Neutrophil (primary cell): ENCODE results near the gene CADM4.

Experiments used
- H3K27ac ChIP-seq: fragments of 200-600 bp; sonication (generic); 2 replicates; pipeline ENCODE4 v1.5.1; 2016; ENCODE audit warnings: mild to moderate bottlenecking, moderate library complexity
- H3K27me3 ChIP-seq: fragments of 200-600 bp; sonication (generic); 2 replicates; pipeline ENCODE4 v1.6.0; 2016; ENCODE audit warnings: mild to moderate bottlenecking
- H3K36me3 ChIP-seq: fragments of 200-600 bp; sonication (generic); 2 replicates; pipeline ENCODE4 v1.5.1; 2017
- H3K4me1 ChIP-seq, 2 experiments: fragments of 200-600 bp in 1 of 2; sonication (generic) in 1 of 2; 1 replicate in 1 of 2; 2 replicates in 1 of 2; pipeline versions ENCODE4 v1.5.1 to v1.6.1; 2013 to 2016; ENCODE audit warnings: low read depth in 1 of 2, low read length in 1 of 2, mild to moderate bottlenecking in 1 of 2, moderate library complexity in 1 of 2; ENCODE audit not compliant: control insufficient read depth in 1 of 2, insufficient read depth in 1 of 2
- H3K4me3 ChIP-seq, 2 experiments: fragments of 200-600 bp in 1 of 2; sonication (generic) in 1 of 2; 1 replicate in 1 of 2; 2 replicates in 1 of 2; pipeline ENCODE4 v1.5.1; 2013 to 2016; ENCODE audit warnings: low read depth in 1 of 2, low read length in 1 of 2, mild to moderate bottlenecking in 1 of 2, moderate library complexity in 1 of 2
- H3K9me3 ChIP-seq: fragments of 200-600 bp; sonication (generic); 2 replicates; pipeline ENCODE4 v1.5.1; 2016
- CTCF ChIP-seq: fragments of 200-600 bp; sonication (generic); IDR thresholded peaks from 2 replicates; pipeline ENCODE4 v1.5.1; 2016; ENCODE audit warnings: antibody characterized with exemption

The CADM4 gene

GRCh38 chr19:43575156-43575950 is 64.3 kb downstream of the CADM4 start, which contains the start of the genes PINLYP and XRCC1:
TSS of gene PINLYP (plus strand) at chr19:43575801. CDS start at chr19:43577192, 1,391 bp downstream.
TSS of gene XRCC1 (minus strand) at chr19:43575527. CDS start at chr19:43575458, 69 bp downstream.
- H3K4me3 ChIP-seq, result peak within 1 kb of the TSS; percentile 69 to 82
- peak within 1 kb of the TSS; percentile 86 for H3K27ac ChIP-seq
- H3K36me3 ChIP-seq, result peaks cover 3% of the 10 kb centered on the region
- TF ChIP-seq CTCF, result peak; percentile 43
- H3K27me3 ChIP-seq, result no peaks in the 10 kb centered on the region
- H3K4me1 ChIP-seq, result peaks cover 18 to 19% of the 10 kb centered on the region in 2 experiments
- no peaks in the 10 kb centered on the region for H3K9me3 ChIP-seq

- TF ChIP-seq CTCF, result no peak
- peak overlapping the region; percentile 86 for H3K27ac ChIP-seq
- H3K4me3 ChIP-seq, result peak overlapping the region; percentile 69 to 82
- no peaks in the 10 kb centered on the region for H3K27me3 ChIP-seq
- peaks cover 3% of the 10 kb centered on the region for H3K36me3 ChIP-seq
- peaks cover 13 to 19% of the 10 kb centered on the region in 2 experiments for H3K4me1 ChIP-seq
- no peaks in the 10 kb centered on the region for H3K9me3 ChIP-seq
Measured at GRCh38 chr19:43574424-43575155, 65.1 kb downstream of the CADM4 start.
